Astrocyte of the spinal cord (primary cell): ENCODE measurements around the gene EPM2A.

Source experiments
- DNase-seq: peaks from one replicate; pipeline ENCODE4 v3.0.0; 2011; ENCODE audit warnings: low read depth, low spot score
- H3K4me3 ChIP-seq: 2 replicates; pipeline ENCODE4 v1.5.1; 2011; ENCODE audit warnings: low read depth, mild to moderate bottlenecking, low read length, moderate library complexity
- CTCF ChIP-seq: IDR thresholded peaks from 2 replicates; pipeline ENCODE4 v1.5.1; 2012; ENCODE audit warnings: low read depth, mild to moderate bottlenecking, low read length, inconsistent platforms
- in situ Hi-C: cut with HindIII; loops from 2 replicates; pipeline ENCODE4 v1.10.0; 2017; ENCODE audit warnings: low sequenced_read_pairs

EPM2A gene

DNA sequence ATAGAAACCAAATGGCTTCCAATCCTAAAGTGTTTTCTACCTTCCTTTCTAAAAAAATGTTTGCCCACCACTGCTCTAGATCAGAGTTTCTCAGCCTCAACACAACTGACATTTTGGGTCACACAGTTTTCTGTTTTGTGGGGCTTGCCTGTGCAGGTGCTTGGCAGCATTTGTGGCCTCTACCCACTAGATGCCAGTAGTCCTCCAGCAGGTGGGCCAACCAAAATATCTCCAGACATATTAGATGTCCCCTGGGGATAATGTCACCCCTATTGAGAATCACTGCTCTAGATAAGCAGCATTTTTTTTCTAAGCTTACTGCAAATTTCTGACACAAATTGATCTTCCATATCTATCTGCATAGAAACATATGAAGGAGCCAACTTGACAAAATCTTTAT, 26.3 kb upstream of the EPM2A start:
- in situ Hi-C loops, result no loop called here
- TF ChIP-seq CTCF, result peak; percentile 4
- no peak overlapping the region for H3K4me3 ChIP-seq
- DNase-seq, result no peak

GRCh38 chr6:145758113-145758512, 22.8 kb upstream of the EPM2A start:
- DNase-seq, result peak; percentile 28
- in situ Hi-C loops, result no loop called here
- no peak overlapping the region for H3K4me3 ChIP-seq
- no peak for TF ChIP-seq CTCF

GRCh38 chr6:145756170-145756662, 20.9 kb upstream of the EPM2A start:
- DNase-seq, result peak; percentile 95
- in situ Hi-C loops, result no loop called here
- H3K4me3 ChIP-seq, result no peak overlapping the region
- no peak for TF ChIP-seq CTCF

- in situ Hi-C loops, result no loop called here
- H3K4me3 ChIP-seq, result no peak overlapping the region
- TF ChIP-seq CTCF, result no peak
- DNase-seq, result no peak
Measured at GRCh38 chr6:145755682-145756081, 20.4 kb upstream of the EPM2A start.

DNA sequence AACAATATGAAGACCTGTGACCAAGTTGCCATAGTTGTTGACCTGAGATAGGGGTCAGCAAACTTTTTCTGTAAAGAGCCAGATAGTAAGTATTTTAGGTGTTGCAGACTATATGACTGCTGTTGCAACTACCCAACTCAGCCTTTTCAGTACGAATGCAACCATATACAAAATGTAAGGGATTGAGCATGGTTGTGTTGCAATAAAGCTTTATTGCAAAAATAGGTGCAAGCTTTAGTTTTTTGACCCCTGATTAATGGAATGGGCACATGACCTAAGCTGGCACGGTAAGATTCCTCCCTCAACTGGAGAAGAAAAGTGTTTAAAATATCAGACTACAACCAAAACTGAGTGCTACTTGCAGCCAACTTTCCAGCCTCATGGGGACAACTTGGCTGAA, 17.3 kb upstream of the EPM2A start:
- DNase-seq, result no peak
- no peak for TF ChIP-seq CTCF
- in situ Hi-C loops, result no loop called here
- H3K4me3 ChIP-seq, result no peak overlapping the region

- DNase-seq, result peak; percentile 85
- no peak for TF ChIP-seq CTCF
- in situ Hi-C loops, result no loop called here
- no peak overlapping the region for H3K4me3 ChIP-seq
Measured at GRCh38 chr6:145749632-145750031, 14.3 kb upstream of the EPM2A start.

DNA sequence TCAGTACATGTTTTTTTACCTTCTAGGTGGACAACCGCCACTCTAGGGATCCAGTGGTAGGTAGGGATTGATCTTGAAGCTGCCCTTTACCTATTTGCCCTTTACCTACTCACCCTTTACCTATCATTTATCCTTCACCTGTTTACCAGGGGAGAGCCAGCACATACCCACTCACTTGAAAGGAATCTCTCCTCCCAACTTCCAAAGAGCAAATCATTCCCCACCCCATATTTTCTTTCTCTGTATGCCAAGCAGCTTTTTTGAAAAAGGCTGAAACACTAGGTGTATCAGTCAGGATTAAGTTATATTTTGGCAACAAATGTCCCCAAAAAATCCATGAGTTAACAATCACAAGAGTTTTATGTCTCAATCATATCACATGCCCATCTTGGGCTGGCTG, 10.5 kb upstream of the EPM2A start:
- TF ChIP-seq CTCF, result no peak
- no peak overlapping the region for H3K4me3 ChIP-seq
- DNase-seq, result no peak
- in situ Hi-C loops, result no loop called here
